Measurements from ENCODE around the gene RASSF1. TPM values are rescaled to one million over a fixed set of nuclear protein-coding genes. Genes with fewer than 3 reads are reported as not detected.

RASSF1 gene
- 10 to 100 TPM; 15.6 to 19.1 (median 15.8) TPM for total RNA-seq
- polyA plus RNA-seq: 20.4 TPM
- long read RNA-seq, donor 1, transcript RASSF1-201 (5 exons, 1,757 nt): major isoform, 31 of 67 reads
- long read RNA-seq, donor 1, transcript RASSF1-203 (6 exons, 1,923 nt): minor isoform, 12 of 67 reads
- long read RNA-seq, donor 1, partial matches to known transcripts: 4 of 67 reads
- long read RNA-seq, donor 1, other reads (novel, unspliced or antisense): 12 of 67 reads
- long read RNA-seq, donor 2, transcript RASSF1-203 (6 exons, 1,923 nt): minor isoform, 5 of 26 reads
- long read RNA-seq, donor 2, transcript RASSF1-201 (5 exons, 1,757 nt): major isoform, 16 of 26 reads
- long read RNA-seq, donor 2, partial matches to known transcripts: 2 of 26 reads
- long read RNA-seq, donor 2, other reads (novel, unspliced or antisense): 2 of 26 reads
- long read RNA-seq, donor 3, transcript RASSF1-210 (5 exons, 1,842 nt): minor isoform, 10 of 189 reads
- long read RNA-seq, donor 3, transcript RASSF1-203 (6 exons, 1,923 nt): minor isoform, 13 of 189 reads
- long read RNA-seq, donor 3, transcript RASSF1-201 (5 exons, 1,757 nt): major isoform, 142 of 189 reads
- long read RNA-seq, donor 3, partial matches to known transcripts: 7 of 189 reads
- long read RNA-seq, donor 3, other reads (novel, unspliced or antisense): 13 of 189 reads
- long read RNA-seq, donor 4, transcript RASSF1-201 (5 exons, 1,757 nt): major isoform, 21 of 37 reads
- long read RNA-seq, donor 4, transcript RASSF1-203 (6 exons, 1,923 nt): minor isoform, 7 of 37 reads
- long read RNA-seq, donor 4, partial matches to known transcripts: 2 of 37 reads
- long read RNA-seq, donor 4, other reads (novel, unspliced or antisense): 5 of 37 reads

- peak; percentile 56 to 62 for ATAC-seq
- intact Hi-C loops (cut with DNase I): no loop called here
These were observed at the start of gene RASSF1 for GRCh38 chr3:50340448-50341329. RASSF1 (minus strand) TSS chr3:50340836; CDS start chr3:50340805, 31 bp downstream.

GRCh38 chr3:50389414-50389767 lies 48.8 kb upstream of the RASSF1 start:
- H3K9me3 ChIP-seq (ENCODE audit: control insufficient read depth, low read length): no peaks in the 10 kb centered on the region

More at GRCh38 chr3:50340448-50341329, at the start of gene RASSF1:
- H3K27me3 ChIP-seq (ENCODE audit: control insufficient read depth, insufficient read depth): no peaks in the 10 kb centered on the region
- H3K9me3 ChIP-seq (ENCODE audit: control insufficient read depth, low read length): no peaks in the 10 kb centered on the region
- DNase-seq: peak; percentile 89 to 95 (median 95)
- WGBS: 7% methylated on average over 85 of the region's 85 CpGs
- H3K27ac ChIP-seq (ENCODE audit: low read length): peak within 1 kb of the TSS; percentile 53
- H3K4me1 ChIP-seq (ENCODE audit: control insufficient read depth, insufficient read depth, low read length): no peaks in the 10 kb centered on the region
- peak within 1 kb of the TSS; percentile 12 for H3K4me3 ChIP-seq (ENCODE audit: low read length)

GRCh38 chr3:50388720-50389413 lies 48.2 kb upstream of the RASSF1 start:
- H3K9me3 ChIP-seq (ENCODE audit: control insufficient read depth, low read length): no peaks in the 10 kb centered on the region
- WGBS: 82% methylated on average over 22 of the region's 22 CpGs

More at GRCh38 chr3:50389414-50389767, 48.8 kb upstream of the RASSF1 start:
- H3K4me3 ChIP-seq (ENCODE audit: low read length): no peak overlapping the region
- H3K27me3 ChIP-seq (ENCODE audit: control insufficient read depth, insufficient read depth): no peaks in the 10 kb centered on the region
- WGBS: 92% methylated on average over 6 of the region's 6 CpGs
- peaks cover 7% of the 10 kb centered on the region for H3K4me1 ChIP-seq (ENCODE audit: control insufficient read depth, insufficient read depth, low read length)
- ATAC-seq (no peak), DNase-seq (no peak)
- no peak overlapping the region for H3K27ac ChIP-seq (ENCODE audit: low read length)
- intact Hi-C loops (cut with DNase I): no loop called here

GRCh38 chr3:50388016-50388719 lies 47.5 kb upstream of the RASSF1 start:
- intact Hi-C loops (cut with DNase I): no loop called here
- Histone ChIP-seq H3K27me3 (ENCODE audit: control insufficient read depth, insufficient read depth) (no peaks in the 10 kb centered on the region), H3K4me1 (ENCODE audit: control insufficient read depth, insufficient read depth, low read length) (peaks cover 7% of the 10 kb centered on the region), H3K4me3 (ENCODE audit: low read length) (no peak overlapping the region), H3K27ac (ENCODE audit: low read length) (no peak overlapping the region), H3K9me3 (ENCODE audit: control insufficient read depth, low read length) (no peaks in the 10 kb centered on the region)
- no peak for ATAC-seq
- 75% methylated on average over 25 of the region's 25 CpGs for WGBS
- no peak for DNase-seq

More at GRCh38 chr3:50388720-50389413, 48.2 kb upstream of the RASSF1 start:
- H3K4me3 ChIP-seq (ENCODE audit: low read length): no peak overlapping the region
- no peaks in the 10 kb centered on the region for H3K27me3 ChIP-seq (ENCODE audit: control insufficient read depth, insufficient read depth)
- ATAC-seq: no peak
- no peak for DNase-seq
- intact Hi-C loops (cut with DNase I): no loop called here
- peaks cover 7% of the 10 kb centered on the region for H3K4me1 ChIP-seq (ENCODE audit: control insufficient read depth, insufficient read depth, low read length)
- H3K27ac ChIP-seq (ENCODE audit: low read length): no peak overlapping the region

GRCh38 chr3:50385754-50386153 lies 45.1 kb upstream of the RASSF1 start:
- DNase-seq (no peak), ATAC-seq (no peak)
- H3K4me1 ChIP-seq (ENCODE audit: control insufficient read depth, insufficient read depth, low read length): peaks cover under 1% of the 10 kb centered on the region
- no peaks in the 10 kb centered on the region for H3K27me3 ChIP-seq (ENCODE audit: control insufficient read depth, insufficient read depth)
- no peaks in the 10 kb centered on the region for H3K9me3 ChIP-seq (ENCODE audit: control insufficient read depth, low read length)
- H3K4me3 ChIP-seq (ENCODE audit: low read length): no peak overlapping the region
- H3K27ac ChIP-seq (ENCODE audit: low read length): no peak overlapping the region
- WGBS: 57% methylated on average over 13 of the region's 13 CpGs
- intact Hi-C loops (cut with DNase I): no loop called here

- H3K4me1 ChIP-seq (ENCODE audit: control insufficient read depth, insufficient read depth, low read length): no peaks in the 10 kb centered on the region
These were observed 43.1 kb upstream of the RASSF1 start for GRCh38 chr3:50383750-50384149.

GRCh38 chr3:50382722-50383121 lies 42.1 kb upstream of the RASSF1 start:
- H3K27me3 ChIP-seq (ENCODE audit: control insufficient read depth, insufficient read depth): no peaks in the 10 kb centered on the region
- DNase-seq (no peak), ATAC-seq (no peak)
- no peaks in the 10 kb centered on the region for H3K4me1 ChIP-seq (ENCODE audit: control insufficient read depth, insufficient read depth, low read length)
- H3K9me3 ChIP-seq (ENCODE audit: control insufficient read depth, low read length): no peaks in the 10 kb centered on the region
- H3K4me3 ChIP-seq (ENCODE audit: low read length): no peak overlapping the region
- H3K27ac ChIP-seq (ENCODE audit: low read length): no peak overlapping the region
- WGBS: 89% methylated on average over 12 of the region's 12 CpGs
- intact Hi-C loops (cut with DNase I): no loop called here

More at GRCh38 chr3:50383750-50384149, 43.1 kb upstream of the RASSF1 start:
- DNase-seq (no peak), ATAC-seq (no peak)
- intact Hi-C loops (cut with DNase I): no loop called here
- WGBS: 84% methylated on average over 6 of the region's 6 CpGs
- Histone ChIP-seq H3K27me3 (ENCODE audit: control insufficient read depth, insufficient read depth) (no peaks in the 10 kb centered on the region), H3K4me3 (ENCODE audit: low read length) (no peak overlapping the region), H3K27ac (ENCODE audit: low read length) (no peak overlapping the region), H3K9me3 (ENCODE audit: control insufficient read depth, low read length) (no peaks in the 10 kb centered on the region)

GRCh38 chr3:50381383-50381782 lies 40.7 kb upstream of the RASSF1 start:
- Histone ChIP-seq H3K4me1 (ENCODE audit: control insufficient read depth, insufficient read depth, low read length) (no peaks in the 10 kb centered on the region), H3K27ac (ENCODE audit: low read length) (no peak overlapping the region), H3K27me3 (ENCODE audit: control insufficient read depth, insufficient read depth) (no peaks in the 10 kb centered on the region), H3K4me3 (ENCODE audit: low read length) (no peak overlapping the region), H3K9me3 (ENCODE audit: control insufficient read depth, low read length) (no peaks in the 10 kb centered on the region)
- 88% methylated on average over 4 of the region's 4 CpGs for WGBS
- DNase-seq: no peak
- intact Hi-C loops (cut with DNase I): no loop called here
- ATAC-seq: no peak

GRCh38 chr3:50380405-50381085 lies 39.9 kb upstream of the RASSF1 start:
- H3K4me1 ChIP-seq (ENCODE audit: control insufficient read depth, insufficient read depth, low read length): no peaks in the 10 kb centered on the region
- no peaks in the 10 kb centered on the region for H3K9me3 ChIP-seq (ENCODE audit: control insufficient read depth, low read length)
- no peaks in the 10 kb centered on the region for H3K27me3 ChIP-seq (ENCODE audit: control insufficient read depth, insufficient read depth)
- H3K4me3 ChIP-seq (ENCODE audit: low read length): no peak overlapping the region
- WGBS: 89% methylated on average over 17 of the region's 17 CpGs
- intact Hi-C loops (cut with DNase I): no loop called here
- ATAC-seq (no peak), DNase-seq (no peak)
- no peak overlapping the region for H3K27ac ChIP-seq (ENCODE audit: low read length)
